HepG2 (cell line): ENCODE results near the gene FCHSD1. TPM values are rescaled to one million over a fixed set of nuclear protein-coding genes. Genes with fewer than 3 reads are reported as not detected.
A peak's percentile ranks its signal among the peaks of the same experiment; 100 is the strongest.

Experiments used
- CBFB ChIP-seq: sonication (generic); formaldehyde crosslinking; IDR thresholded peaks from 2 replicates; pipeline ENCODE4 v1.4.0; 2020; ENCODE audit warnings: missing genetic modification reagents
- MIER3 ChIP-seq: IDR thresholded peaks from 2 replicates; pipeline ENCODE4 v1.6.1; 2016; ENCODE audit warnings: missing compliant biosample characterization, borderline replicate concordance
- NCOA1 ChIP-seq: sonication (generic); formaldehyde crosslinking; IDR thresholded peaks from 2 replicates; pipeline ENCODE4 v1.9.0; 2021; ENCODE audit warnings: missing genetic modification reagents
- NFIC ChIP-seq: IDR thresholded peaks from 2 replicates; pipeline ENCODE4 v1.6.1; 2012; ENCODE audit warnings: mild to moderate bottlenecking, low read length, inconsistent platforms
- NR1H2 ChIP-seq: sonication (generic); formaldehyde crosslinking; IDR thresholded peaks from 2 replicates; pipeline ENCODE4 v1.8.1; 2022; ENCODE audit warnings: low read depth, missing genetic modification reagents, borderline replicate concordance
- PLRG1 ChIP-seq: fragments of 450-650 bp; conservative IDR thresholded peaks from 2 replicates; pipeline ENCODE4 v1.6.1; 2016
- REXO4 ChIP-seq: sonication (generic); formaldehyde crosslinking; IDR thresholded peaks from 2 replicates; pipeline ENCODE4 v1.8.0; 2022; ENCODE audit warnings: missing genetic modification reagents, mild to moderate bottlenecking, borderline replicate concordance
- SIX1 ChIP-seq: sonication (generic); formaldehyde crosslinking; IDR thresholded peaks from 2 replicates; pipeline ENCODE4 v1.4.0; 2020; ENCODE audit warnings: missing genetic modification reagents, borderline replicate concordance
- SKI ChIP-seq: fragments of 450-650 bp; IDR thresholded peaks from one replicate; pipeline ENCODE4 v1.6.1; 2018; ENCODE audit warnings: mild to moderate bottlenecking; ENCODE audit not compliant: partially characterized antibody
- SMC3 ChIP-seq: IDR thresholded peaks from 2 replicates; pipeline ENCODE4 v1.6.1; 2011; ENCODE audit warnings: low read length, improper control_type of control experiment
- ZNF251 ChIP-seq: sonication (generic); formaldehyde crosslinking; IDR thresholded peaks from 2 replicates; pipeline ENCODE4 v1.9.0; 2021; ENCODE audit warnings: mild to moderate bottlenecking, missing genetic modification reagents
- ZNF33B ChIP-seq: sonication (generic); formaldehyde crosslinking; IDR thresholded peaks from 2 replicates; pipeline ENCODE4 v1.5.1; 2020; ENCODE audit warnings: mild to moderate bottlenecking, missing genetic modification reagents
- ZNF572 ChIP-seq: sonication (generic); formaldehyde crosslinking; IDR thresholded peaks from 2 replicates; pipeline ENCODE4 v1.5.1; 2020; ENCODE audit warnings: mild to moderate bottlenecking, missing genetic modification reagents
- ZZZ3 ChIP-seq: sonication (generic); formaldehyde crosslinking; IDR thresholded peaks from 2 replicates; pipeline ENCODE4 v1.4.0; 2020; ENCODE audit warnings: missing genetic modification reagents, mild to moderate bottlenecking, borderline replicate concordance
- polyA plus RNA-seq, 8 experiments: library from polyadenylated mRNA; depleted of rRNA in 3 of 8; stranded (reverse) in 7 of 8; unstranded in 1 of 8; fragments of >200 nt; fragmentation: Illumina TruSeq in 4 of 8; extraction: Trizol in 4 of 8; gene quantifications; 2 replicates each; pipeline versions ENCODE4 v1.2.1 to v1.2.3, GENCODE V29; 2011 to 2016; ENCODE audit warnings: low read depth in 4 of 8, missing spikeins in 1 of 8, mixed read lengths in 1 of 8; ENCODE audit not compliant: insufficient read depth in 1 of 8
- total RNA-seq, 5 experiments: library from RNA; depleted of rRNA; stranded (reverse); fragments of >200 nt; fragmentation: Illumina TruSeq; extraction: Trizol; gene quantifications; 2 replicates each; pipeline ENCODE4 v1.2.3, GENCODE V29; 2016; ENCODE audit warnings: low read depth in 1 of 5
- TF ChIP-seq, protein P1 (sequence below): sonication (generic); formaldehyde crosslinking; IDR thresholded peaks from 2 replicates; pipeline ENCODE4 v1.4.0; 2020; ENCODE audit warnings: missing genetic modification reagents, borderline replicate concordance
- TF ChIP-seq, protein P2 (sequence below): sonication (generic); formaldehyde crosslinking; IDR thresholded peaks from 2 replicates; pipeline ENCODE4 v1.9.0; 2021; ENCODE audit warnings: missing genetic modification reagents, mild to moderate bottlenecking, borderline replicate concordance
- TF ChIP-seq, protein P3 (sequence below), 2 experiments: sonication (generic) in 1 of 2; formaldehyde crosslinking in 1 of 2; IDR thresholded peaks; 2 replicates each; pipeline versions ENCODE4 v1.6.1 to v1.9.0; 2014 to 2022; ENCODE audit warnings: antibody characterized with exemption in 1 of 2, borderline replicate concordance in 1 of 2, inconsistent platforms in 1 of 2, low read depth in 1 of 2, missing genetic modification reagents in 1 of 2
- TF ChIP-seq, protein P4 (sequence below): IDR thresholded peaks from 2 replicates; pipeline ENCODE4 v1.6.1; 2016; ENCODE audit warnings: missing compliant biosample characterization, missing genetic modification reagents, borderline replicate concordance
- TF ChIP-seq, protein P5 (sequence below): sonication (generic); formaldehyde crosslinking; conservative IDR thresholded peaks from 2 replicates; pipeline ENCODE4 v1.4.0; 2020; ENCODE audit warnings: missing genetic modification reagents

FCHSD1 gene
- total and polyA plus RNA-seq, 2 of the 13 experiments (the other 11 are each of a cell fraction or from before 2014, with no cell fraction given), result 5.5 to 15.4 TPM

DNA sequence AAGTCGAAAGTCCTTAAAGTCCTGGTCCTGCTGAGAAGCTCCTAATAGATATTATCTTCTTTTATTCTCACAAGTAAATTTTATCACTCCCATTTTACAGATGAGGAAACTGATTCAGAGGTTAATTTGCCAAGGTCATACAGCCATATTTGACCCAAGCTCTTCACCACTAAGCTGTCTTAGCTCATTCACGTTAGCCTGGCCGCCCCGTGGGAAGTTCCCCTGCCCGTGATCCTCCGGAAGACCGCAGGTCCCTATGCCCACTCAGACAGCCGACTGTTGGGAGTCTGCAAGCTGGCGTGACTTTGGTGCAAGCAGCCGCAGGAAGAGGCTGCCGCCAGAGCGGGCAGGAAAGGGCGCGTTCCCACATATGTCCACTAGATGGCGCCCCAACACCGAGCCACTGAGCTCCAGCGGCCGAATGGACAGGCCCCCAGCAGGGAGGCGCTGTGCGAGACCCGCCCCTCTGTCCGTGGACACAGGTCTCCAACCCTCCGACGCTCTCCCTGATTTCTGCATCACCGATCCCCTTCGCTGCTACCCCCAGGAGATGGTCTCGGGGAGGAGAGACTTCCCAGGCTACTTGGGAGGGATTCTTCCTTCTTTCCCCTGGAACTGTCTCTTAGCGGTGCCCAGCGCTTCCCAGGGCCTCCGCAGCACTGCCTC, 40.8 kb upstream of the FCHSD1 start (continued):
- TF ChIP-seq, protein P1, sequence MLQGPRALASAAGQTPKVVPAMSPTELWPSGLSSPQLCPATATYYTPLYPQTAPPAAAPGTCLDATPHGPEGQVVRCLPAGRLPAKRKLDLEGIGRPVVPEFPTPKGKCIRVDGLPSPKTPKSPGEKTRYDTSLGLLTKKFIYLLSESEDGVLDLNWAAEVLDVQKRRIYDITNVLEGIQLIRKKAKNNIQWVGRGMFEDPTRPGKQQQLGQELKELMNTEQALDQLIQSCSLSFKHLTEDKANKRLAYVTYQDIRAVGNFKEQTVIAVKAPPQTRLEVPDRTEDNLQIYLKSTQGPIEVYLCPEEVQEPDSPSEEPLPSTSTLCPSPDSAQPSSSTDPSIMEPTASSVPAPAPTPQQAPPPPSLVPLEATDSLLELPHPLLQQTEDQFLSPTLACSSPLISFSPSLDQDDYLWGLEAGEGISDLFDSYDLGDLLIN (CRISPR knock-in tag), result no peak
- TF ChIP-seq, protein P2, sequence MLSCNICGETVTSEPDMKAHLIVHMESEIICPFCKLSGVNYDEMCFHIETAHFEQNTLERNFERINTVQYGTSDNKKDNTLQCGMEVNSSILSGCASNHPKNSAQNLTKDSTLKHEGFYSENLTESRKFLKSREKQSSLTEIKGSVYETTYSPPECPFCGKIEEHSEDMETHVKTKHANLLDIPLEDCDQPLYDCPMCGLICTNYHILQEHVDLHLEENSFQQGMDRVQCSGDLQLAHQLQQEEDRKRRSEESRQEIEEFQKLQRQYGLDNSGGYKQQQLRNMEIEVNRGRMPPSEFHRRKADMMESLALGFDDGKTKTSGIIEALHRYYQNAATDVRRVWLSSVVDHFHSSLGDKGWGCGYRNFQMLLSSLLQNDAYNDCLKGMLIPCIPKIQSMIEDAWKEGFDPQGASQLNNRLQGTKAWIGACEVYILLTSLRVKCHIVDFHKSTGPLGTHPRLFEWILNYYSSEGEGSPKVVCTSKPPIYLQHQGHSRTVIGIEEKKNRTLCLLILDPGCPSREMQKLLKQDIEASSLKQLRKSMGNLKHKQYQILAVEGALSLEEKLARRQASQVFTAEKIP (CRISPR knock-in tag), result no peak
- TF ChIP-seq SMC3, result peak; percentile 12; the same call in 1 of the 2 replicates
- no peak for TF ChIP-seq REXO4 (CRISPR knock-in tag)
- no peak for TF ChIP-seq PLRG1
- no peak for TF ChIP-seq CBFB (CRISPR knock-in tag)
- TF ChIP-seq, protein P3, sequence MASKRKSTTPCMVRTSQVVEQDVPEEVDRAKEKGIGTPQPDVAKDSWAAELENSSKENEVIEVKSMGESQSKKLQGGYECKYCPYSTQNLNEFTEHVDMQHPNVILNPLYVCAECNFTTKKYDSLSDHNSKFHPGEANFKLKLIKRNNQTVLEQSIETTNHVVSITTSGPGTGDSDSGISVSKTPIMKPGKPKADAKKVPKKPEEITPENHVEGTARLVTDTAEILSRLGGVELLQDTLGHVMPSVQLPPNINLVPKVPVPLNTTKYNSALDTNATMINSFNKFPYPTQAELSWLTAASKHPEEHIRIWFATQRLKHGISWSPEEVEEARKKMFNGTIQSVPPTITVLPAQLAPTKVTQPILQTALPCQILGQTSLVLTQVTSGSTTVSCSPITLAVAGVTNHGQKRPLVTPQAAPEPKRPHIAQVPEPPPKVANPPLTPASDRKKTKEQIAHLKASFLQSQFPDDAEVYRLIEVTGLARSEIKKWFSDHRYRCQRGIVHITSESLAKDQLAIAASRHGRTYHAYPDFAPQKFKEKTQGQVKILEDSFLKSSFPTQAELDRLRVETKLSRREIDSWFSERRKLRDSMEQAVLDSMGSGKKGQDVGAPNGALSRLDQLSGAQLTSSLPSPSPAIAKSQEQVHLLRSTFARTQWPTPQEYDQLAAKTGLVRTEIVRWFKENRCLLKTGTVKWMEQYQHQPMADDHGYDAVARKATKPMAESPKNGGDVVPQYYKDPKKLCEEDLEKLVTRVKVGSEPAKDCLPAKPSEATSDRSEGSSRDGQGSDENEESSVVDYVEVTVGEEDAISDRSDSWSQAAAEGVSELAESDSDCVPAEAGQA (IDR thresholded peaks at IDR 0.05; ENCODE audit: low read depth), result no peak
- TF ChIP-seq, protein P3 (CRISPR knock-in tag; IDR thresholded peaks at IDR 0.05; ENCODE audit: borderline replicate concordance), result no peak
- no peak for TF ChIP-seq ZZZ3
- TF ChIP-seq NFIC, result no peak
- TF ChIP-seq, protein P4, sequence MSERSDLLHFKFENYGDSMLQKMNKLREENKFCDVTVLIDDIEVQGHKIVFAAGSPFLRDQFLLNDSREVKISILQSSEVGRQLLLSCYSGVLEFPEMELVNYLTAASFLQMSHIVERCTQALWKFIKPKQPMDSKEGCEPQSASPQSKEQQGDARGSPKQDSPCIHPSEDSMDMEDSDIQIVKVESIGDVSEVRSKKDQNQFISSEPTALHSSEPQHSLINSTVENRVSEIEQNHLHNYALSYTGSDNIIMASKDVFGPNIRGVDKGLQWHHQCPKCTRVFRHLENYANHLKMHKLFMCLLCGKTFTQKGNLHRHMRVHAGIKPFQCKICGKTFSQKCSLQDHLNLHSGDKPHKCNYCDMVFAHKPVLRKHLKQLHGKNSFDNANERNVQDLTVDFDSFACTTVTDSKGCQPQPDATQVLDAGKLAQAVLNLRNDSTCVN, result no peak
- no peak for TF ChIP-seq SKI
- TF ChIP-seq ZNF33B (CRISPR knock-in tag), result no peak
- TF ChIP-seq NCOA1 (CRISPR knock-in tag), result no peak
- TF ChIP-seq MIER3 (CRISPR knock-in tag), result no peak
- no peak for TF ChIP-seq NR1H2 (CRISPR knock-in tag)
- TF ChIP-seq SIX1 (CRISPR knock-in tag), result no peak
- 0 out of 2 replicates have a peak, but pooled peaks have one; percentile 64 for TF ChIP-seq ZNF572
- no peak for TF ChIP-seq ZNF251
- TF ChIP-seq, protein P5, sequence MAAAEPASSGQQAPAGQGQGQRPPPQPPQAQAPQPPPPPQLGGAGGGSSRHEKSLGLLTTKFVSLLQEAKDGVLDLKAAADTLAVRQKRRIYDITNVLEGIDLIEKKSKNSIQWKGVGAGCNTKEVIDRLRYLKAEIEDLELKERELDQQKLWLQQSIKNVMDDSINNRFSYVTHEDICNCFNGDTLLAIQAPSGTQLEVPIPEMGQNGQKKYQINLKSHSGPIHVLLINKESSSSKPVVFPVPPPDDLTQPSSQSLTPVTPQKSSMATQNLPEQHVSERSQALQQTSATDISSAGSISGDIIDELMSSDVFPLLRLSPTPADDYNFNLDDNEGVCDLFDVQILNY, result no peak
